Measurements from ENCODE around the gene VWA7. TPM values are rescaled to one million over a fixed set of nuclear protein-coding genes. Genes with fewer than 3 reads are reported as not detected.

The VWA7 gene
- total RNA-seq, 1 donor, result 0.36 TPM

- no peaks in the 10 kb centered on the region for H3K79me2 ChIP-seq (ENCODE audit: insufficient read depth, low read length)
- H3K4me1 ChIP-seq (ENCODE audit: insufficient read depth, low read length), result no peaks in the 10 kb centered on the region
- H4K20me1 ChIP-seq (ENCODE audit: insufficient read depth, low read length), result no peaks in the 10 kb centered on the region
- H3K4me2 ChIP-seq (ENCODE audit: insufficient read depth, low read length), result no peak overlapping the region
- no peaks in the 10 kb centered on the region for H3K36me3 ChIP-seq (ENCODE audit: insufficient read depth, low read length)
- no peak overlapping the region for H2AFZ ChIP-seq (ENCODE audit: low read length)
- no peak overlapping the region for H3K4me3 ChIP-seq (ENCODE audit: insufficient read depth, low read length)
- peaks cover 6% of the 10 kb centered on the region for H3K27me3 ChIP-seq (ENCODE audit: insufficient read depth, low read length)
- no peaks in the 10 kb centered on the region for H3K9me3 ChIP-seq (ENCODE audit: low read depth, low read length)
- no peak for TF ChIP-seq CTCF (IDR thresholded peaks at IDR 0.05; ENCODE audit: extremely low read depth, low read depth, low read length)
- peak; percentile 66 for DNase-seq (ENCODE audit: insufficient read length, low spot score, missing footprints)
- no peak overlapping the region for H3K27ac ChIP-seq (ENCODE audit: low read depth, low read length)
Measured at GRCh38 chr6:31717499-31718222, 59.5 kb downstream of the VWA7 start.

Small RNAs within 50 kb of the gene (small RNA-seq; reads per million reads assigned to genes)
- gene MSH5-SAPCD1, result not detected
- not detected for gene RF00019
- not detected for gene RNU6-850P
- 0.22 reads per million for gene SAPCD1

Other genes starting within 250 kb of the VWA7 start
- gene MCCD1, start 248.4 kb downstream of the VWA7 start, total RNA-seq, result not detected in 2 replicates
- gene DDX39B, start 235.3 kb downstream of the VWA7 start, total RNA-seq, result 240 and 262 TPM in 2 replicates
- gene ATP6V1G2, start 230.7 kb downstream of the VWA7 start, total RNA-seq, result 2.2 and 2.9 TPM in 2 replicates
- gene NFKBIL1, start 229.7 kb downstream of the VWA7 start, total RNA-seq, result 43.6 and 56.8 TPM in 2 replicates
- not detected in 2 replicates for gene LTA, start 205.0 kb downstream of the VWA7 start, total RNA-seq
- not detected in 2 replicates for gene TNF, start 201.8 kb downstream of the VWA7 start, total RNA-seq
- 0.29 TPM in 1 of 2 replicates, not detected in the other for gene LTB, start 194.9 kb downstream of the VWA7 start, total RNA-seq
- gene LST1, start 191.1 kb downstream of the VWA7 start, total RNA-seq, result 0.29 TPM in 1 of 2 replicates, not detected in the other
- not detected in 2 replicates for gene NCR3, start 184.3 kb downstream of the VWA7 start, total RNA-seq
- gene AIF1, start 162.1 kb downstream of the VWA7 start, total RNA-seq, result 0.36 TPM in 1 of 2 replicates, not detected in the other
- 49.2 and 52.2 TPM in 2 replicates for gene PRRC2A, start 156.6 kb downstream of the VWA7 start, total RNA-seq
- gene BAG6, start 124.7 kb downstream of the VWA7 start, total RNA-seq, result 175 and 183 TPM in 2 replicates
- 1.1 and 1.2 TPM in 2 replicates for gene APOM, start 121.4 kb downstream of the VWA7 start, total RNA-seq
- gene C6orf47, start 116.5 kb downstream of the VWA7 start, total RNA-seq, result 21.2 and 21.7 TPM in 2 replicates
- gene GPANK1, start 112.3 kb downstream of the VWA7 start, total RNA-seq, result 22.1 and 23.9 TPM in 2 replicates
- 124 and 150 TPM in 2 replicates for gene CSNK2B, start 111.2 kb downstream of the VWA7 start, total RNA-seq
- 4.1 and 5.4 TPM in 2 replicates for gene LY6G5B, start 107.4 kb downstream of the VWA7 start, total RNA-seq
- gene LY6G5C, start 96.3 kb downstream of the VWA7 start, total RNA-seq, result 0.59 and 0.72 TPM in 2 replicates
- 41.0 and 43.4 TPM in 2 replicates for gene ABHD16A, start 74.0 kb downstream of the VWA7 start, total RNA-seq
- gene LY6G6F, start 70.5 kb downstream of the VWA7 start, total RNA-seq, result not detected in 2 replicates
- gene LY6G6D, start 62.0 kb downstream of the VWA7 start, total RNA-seq, result not detected in 2 replicates
- gene LY6G6C, start 55.6 kb downstream of the VWA7 start, total RNA-seq, result not detected in 2 replicates
- gene MPIG6B, start 54.0 kb downstream of the VWA7 start, total RNA-seq, result not detected in 2 replicates
- 96.6 and 97.5 TPM in 2 replicates for gene DDAH2, start 48.0 kb downstream of the VWA7 start, total RNA-seq
- 502 and 581 TPM in 2 replicates for gene CLIC1, start 40.8 kb downstream of the VWA7 start, total RNA-seq
- 12.4 and 13.0 TPM in 2 replicates for gene MSH5, start 37.3 kb downstream of the VWA7 start, total RNA-seq
- gene SAPCD1, start 14.7 kb downstream of the VWA7 start, total RNA-seq, result 0.59 and 1.4 TPM in 2 replicates
- gene VARS1, start 18.4 kb upstream of the VWA7 start, total RNA-seq, result 40.1 and 42.0 TPM in 2 replicates
- 18.3 and 22.4 TPM in 2 replicates for gene LSM2, start 29.6 kb upstream of the VWA7 start, total RNA-seq
- gene HSPA1L, start 38.0 kb upstream of the VWA7 start, total RNA-seq, result 0.29 and 0.72 TPM in 2 replicates
- gene HSPA1A, start 38.2 kb upstream of the VWA7 start, total RNA-seq, result 33.3 and 36.9 TPM in 2 replicates
- 45.7 and 59.7 TPM in 2 replicates for gene HSPA1B, start 50.4 kb upstream of the VWA7 start, total RNA-seq
- gene NEU1, start 85.5 kb upstream of the VWA7 start, total RNA-seq, result 114 and 117 TPM in 2 replicates
- not detected in 2 replicates for gene SLC44A4, start 101.7 kb upstream of the VWA7 start, total RNA-seq
- gene EHMT2, start 120.4 kb upstream of the VWA7 start, total RNA-seq, result 40.1 and 40.9 TPM in 2 replicates
- 2.1 and 3.6 TPM in 2 replicates for gene ZBTB12, start 124.8 kb upstream of the VWA7 start, total RNA-seq
- gene C2, start 150.4 kb upstream of the VWA7 start, total RNA-seq, result 12.7 and 18.0 TPM in 2 replicates
- gene CFB, start 168.8 kb upstream of the VWA7 start, total RNA-seq, result 16.5 and 26.8 TPM in 2 replicates
- gene NELFE, start 181.6 kb upstream of the VWA7 start, total RNA-seq, result 86.5 and 95.8 TPM in 2 replicates
- 42.0 and 46.0 TPM in 2 replicates for gene SKIC2, start 181.8 kb upstream of the VWA7 start, total RNA-seq
- 16.8 and 18.1 TPM in 2 replicates for gene DXO, start 194.8 kb upstream of the VWA7 start, total RNA-seq
- gene C4A, start 204.7 kb upstream of the VWA7 start, total RNA-seq, result 7.2 and 8.3 TPM in 2 replicates
- 4.1 and 6.5 TPM in 2 replicates for gene C4B, start 237.5 kb upstream of the VWA7 start, total RNA-seq

Measured in osteoblast (primary cell).